Measurements from ENCODE around the gene ACOX3. TPM values are rescaled to one million over a fixed set of nuclear protein-coding genes. Genes with fewer than 3 reads are reported as not detected.

Gene ACOX3
- total and polyA plus RNA-seq, 4 donors = 15.6 to 32.2 (median 21.5) TPM

- Histone ChIP-seq H3K9me3 (ENCODE audit: control insufficient read depth in 4 of 4, insufficient read depth in 3 of 4, low read length in 3 of 4) (peaks cover 0 to 4% (median 0%) of the 10 kb centered on the region in 4 donors), H3K9ac (ENCODE audit: insufficient read depth in 1 of 2, low read length in 2 of 2) (no peak overlapping the region), H3K4me3 (no peak overlapping the region), H3K27me3 (ENCODE audit: control insufficient read depth in 3 of 3, insufficient read depth in 3 of 3, low read length in 2 of 3) (no peaks in the 10 kb centered on the region), H3K36me3 (ENCODE audit: control insufficient read depth in 4 of 4, insufficient read depth in 4 of 4, low read length in 4 of 4) (no peaks in the 10 kb centered on the region), H3K4me1 (ENCODE audit: control insufficient read depth in 5 of 5, insufficient read depth in 5 of 5, low read length in 5 of 5) (peaks cover 0 to 4% (median 0%) of the 10 kb centered on the region in 5 donors), H3K27ac (ENCODE audit: low read depth in 1 of 2, low read length in 1 of 2) (peak overlapping the region in 1 of 2 donors; percentile 4)
- no peak for DNase-seq
- WGBS, 2 donors = 88 to 91% methylated on average over 20 of the region's 20 CpGs
- no peak for TF ChIP-seq CTCF (IDR thresholded peaks at IDR 0.05; ENCODE audit: control extremely low read depth, extremely low read depth)
- ATAC-seq (ENCODE audit: insufficient read depth, low FRiP score) = peak; percentile 9
These were observed 110.4 kb downstream of the ACOX3 start for GRCh38 chr4:8329859-8330761.

GRCh38 chr4:8329560-8329858, 111.0 kb downstream of the ACOX3 start:
- H3K9ac ChIP-seq (ENCODE audit: insufficient read depth in 1 of 2, low read length in 2 of 2) = no peak overlapping the region
- ATAC-seq (ENCODE audit: insufficient read depth, low FRiP score) = no peak
- no peak overlapping the region for H3K4me3 ChIP-seq
- no peaks in the 10 kb centered on the region for H3K36me3 ChIP-seq (ENCODE audit: control insufficient read depth in 4 of 4, insufficient read depth in 4 of 4, low read length in 4 of 4)
- TF ChIP-seq CTCF (IDR thresholded peaks at IDR 0.05; ENCODE audit: control extremely low read depth, extremely low read depth) = no peak
- peaks cover 0 to 4% (median 0%) of the 10 kb centered on the region in 4 donors for H3K9me3 ChIP-seq (ENCODE audit: control insufficient read depth in 4 of 4, insufficient read depth in 3 of 4, low read length in 3 of 4)
- peaks cover 0 to 4% (median 0%) of the 10 kb centered on the region in 5 donors for H3K4me1 ChIP-seq (ENCODE audit: control insufficient read depth in 5 of 5, insufficient read depth in 5 of 5, low read length in 5 of 5)
- no peak for DNase-seq
- no peaks in the 10 kb centered on the region for H3K27me3 ChIP-seq (ENCODE audit: control insufficient read depth in 3 of 3, insufficient read depth in 3 of 3, low read length in 2 of 3)
- 79 to 80% methylated on average over 6 of the region's 6 CpGs for WGBS, 2 donors
- no peak overlapping the region for H3K27ac ChIP-seq (ENCODE audit: low read depth in 1 of 2, low read length in 1 of 2)

- Histone ChIP-seq H3K4me1 (ENCODE audit: control insufficient read depth in 5 of 5, insufficient read depth in 5 of 5, low read length in 5 of 5) (peaks cover 0 to 4% (median 0%) of the 10 kb centered on the region in 5 donors), H3K9ac (ENCODE audit: insufficient read depth in 1 of 2, low read length in 2 of 2) (no peak overlapping the region), H3K36me3 (ENCODE audit: control insufficient read depth in 4 of 4, insufficient read depth in 4 of 4, low read length in 4 of 4) (no peaks in the 10 kb centered on the region), H3K27me3 (ENCODE audit: control insufficient read depth in 3 of 3, insufficient read depth in 3 of 3, low read length in 2 of 3) (no peaks in the 10 kb centered on the region), H3K27ac (ENCODE audit: low read depth in 1 of 2, low read length in 1 of 2) (no peak overlapping the region), H3K9me3 (ENCODE audit: control insufficient read depth in 4 of 4, insufficient read depth in 3 of 4, low read length in 3 of 4) (peaks cover 0 to 4% (median 0%) of the 10 kb centered on the region in 4 donors), H3K4me3 (no peak overlapping the region)
- no peak for TF ChIP-seq CTCF (IDR thresholded peaks at IDR 0.05; ENCODE audit: control extremely low read depth, extremely low read depth)
- ATAC-seq (ENCODE audit: insufficient read depth, low FRiP score) (no peak), DNase-seq (no peak)
- 83 to 92% methylated on average over 13 of the region's 13 CpGs for WGBS, 2 donors
These were observed 111.5 kb downstream of the ACOX3 start for GRCh38 chr4:8328866-8329559.
